HCT116 (cell line): ENCODE data around the gene LRP4. TPM values are rescaled to one million over a fixed set of nuclear protein-coding genes. Genes with fewer than 3 reads are reported as not detected.

Source experiments
- ATAC-seq: fragments of 200-7000 bp; cut with Tn5 transposase; 2 replicates; pipeline ENCODE4 v1.9.1; 2020; ENCODE audit warnings: mild to moderate bottlenecking, moderate library complexity
- BruUV-seq: library from RNA; stranded (reverse); fragments of 400-500 nt; replicated peaks from 2 replicates; lab custom pipeline; 2021; lab: Mats Ljungman, UMichigan
- CTCF ChIA-PET: fragments of 300-600 bp; sonication (Branson Sonifier 250); formaldehyde crosslinking; loops from one replicate; lab custom pipeline; 2021; ENCODE audit warnings: antibody characterized with exemption; lab: Charles Lee
- POLR2A ChIA-PET: fragments of 300-600, 350-600 bp; sonication (Branson Sonifier 250); formaldehyde crosslinking; loops from one replicate; lab custom pipeline; 2021; ENCODE audit warnings: antibody characterized with exemption; lab: Charles Lee
- RAD21 ChIA-PET, 2 experiments: fragments of 300-600 bp; sonication (Branson Sonifier 250); formaldehyde crosslinking; loops; one replicate each; lab custom pipeline; 2023; ENCODE audit warnings: low total read pairs in 2 of 2; ENCODE audit not compliant: uncharacterized antibody in 2 of 2, unreplicated experiment in 2 of 2, low non-redundant PET in 1 of 2; lab: Charles Lee
- DNase-seq: peaks from one replicate; pipeline ENCODE4 v3.0.0-alpha.2; 2010; ENCODE audit warnings: low read depth, low spot score
- H2AFZ ChIP-seq: fragments of 200-600 bp; shearing (Covaris generic), sonication (generic); 2 replicates; pipeline ENCODE4 v1.6.1; 2017; ENCODE audit warnings: low read depth, mixed run types, mixed read lengths, antibody characterized with exemption, low read length; ENCODE audit not compliant: poor library complexity, severe bottlenecking
- H3K27ac ChIP-seq: 2 replicates; pipeline ENCODE4 v1.5.1; 2012; ENCODE audit warnings: low read depth, low read length
- H3K27me3 ChIP-seq: fragments of 200-600 bp; sonication (generic); 2 replicates; pipeline ENCODE4 v1.6.1; 2016; ENCODE audit warnings: mixed run types, low read length, mixed read lengths; ENCODE audit not compliant: insufficient read depth
- H3K36me3 ChIP-seq, 2 experiments: fragments of 200-500 bp in 1 of 2; fragments of 200-600 bp in 1 of 2; sonication (Bioruptor generic) in 1 of 2; sonication (generic) in 1 of 2; 2 replicates each; pipeline versions ENCODE4 v1.5.1 to v1.6.1; 2014 to 2016; ENCODE audit warnings: low read length in 2 of 2, inconsistent platforms in 1 of 2, mixed read lengths in 1 of 2, mixed run types in 1 of 2; ENCODE audit not compliant: insufficient read depth in 2 of 2, control insufficient read depth in 1 of 2
- H3K4me1 ChIP-seq, 2 experiments: fragments of 200-600 bp in 1 of 2; sonication (generic) in 1 of 2; 2 replicates each; pipeline versions ENCODE4 v1.5.1 to v1.6.1; 2012 to 2017; ENCODE audit warnings: low read length in 2 of 2, inconsistent platforms in 1 of 2, mild to moderate bottlenecking in 1 of 2, mixed read lengths in 1 of 2, mixed run types in 1 of 2, moderate library complexity in 1 of 2; ENCODE audit not compliant: insufficient read depth in 2 of 2, control insufficient read depth in 1 of 2
- H3K4me2 ChIP-seq: fragments of 200-600 bp; sonication (generic); 2 replicates; pipeline ENCODE4 v1.6.1; 2017; ENCODE audit warnings: mixed run types, low read length, mixed read lengths
- H3K4me3 ChIP-seq, 2 experiments: fragments of 200-600 bp in 1 of 2; sonication (generic) in 1 of 2; replicated peaks in 1 of 2; 2 replicates each; pipeline ENCODE4 v1.5.1; 2011 to 2016; ENCODE audit warnings: low read length in 2 of 2, control low read depth in 1 of 2, low read depth in 1 of 2, mild to moderate bottlenecking in 1 of 2, mixed read lengths in 1 of 2, mixed run types in 1 of 2
- H3K79me2 ChIP-seq: fragments of 200-600 bp; sonication (generic); 2 replicates; pipeline ENCODE4 v1.6.1; 2017; ENCODE audit warnings: mild to moderate bottlenecking, mixed run types, low read length, moderate library complexity, mixed read lengths; ENCODE audit not compliant: insufficient read depth
- H3K9ac ChIP-seq: fragments of 200-600 bp; sonication (generic); 2 replicates; pipeline ENCODE4 v1.6.1; 2016; ENCODE audit warnings: low read length, mixed read lengths
- H3K9me2 ChIP-seq: fragments of 200-600 bp; sonication (generic), shearing (Covaris generic); 2 replicates; pipeline ENCODE4 v1.6.1; 2017; ENCODE audit warnings: mixed run types, mild to moderate bottlenecking, moderate library complexity; ENCODE audit not compliant: insufficient read depth
- H3K9me3 ChIP-seq, 2 experiments: fragments of 200-500 bp in 1 of 2; fragments of 200-600 bp in 1 of 2; sonication (Bioruptor generic) in 1 of 2; sonication (generic) in 1 of 2; 2 replicates each; pipeline ENCODE4 v1.6.1; 2014 to 2017; ENCODE audit warnings: low read length in 2 of 2, mixed read lengths in 2 of 2, inconsistent platforms in 1 of 2, low read depth in 1 of 2, mild to moderate bottlenecking in 1 of 2, mixed run types in 1 of 2, moderate library complexity in 1 of 2; ENCODE audit not compliant: control insufficient read depth in 1 of 2, insufficient read depth in 1 of 2
- H4K20me1 ChIP-seq: fragments of 200-600 bp; sonication (generic), shearing (Covaris generic); 2 replicates; pipeline ENCODE4 v1.6.1; 2017; ENCODE audit warnings: mixed run types, mild to moderate bottlenecking, moderate library complexity; ENCODE audit not compliant: insufficient read depth
- ATF3 ChIP-seq: IDR thresholded peaks from 2 replicates; pipeline ENCODE4 v1.6.1; 2012
- CBX3 ChIP-seq: IDR thresholded peaks from 2 replicates; pipeline ENCODE4 v1.6.1; 2012; ENCODE audit warnings: low read depth
- CTCF ChIP-seq, 3 experiments: fragments of 200-600 bp in 1 of 3; sonication (generic) in 1 of 3; IDR thresholded peaks in 2 of 3; conservative IDR thresholded peaks in 1 of 3; 2 replicates each; pipeline ENCODE4 v1.5.1; 2012 to 2017; ENCODE audit warnings: low read depth in 2 of 3, low read length in 2 of 3, antibody characterized with exemption in 1 of 3, borderline replicate concordance in 1 of 3, control low read depth in 1 of 3, mild to moderate bottlenecking in 1 of 3, mixed read lengths in 1 of 3, mixed run types in 1 of 3, moderate library complexity in 1 of 3; ENCODE audit not compliant: insufficient read depth in 1 of 3
- EGR1 ChIP-seq: IDR thresholded peaks from 2 replicates; pipeline ENCODE4 v1.6.1; 2012; ENCODE audit warnings: low read depth
- ELF1 ChIP-seq: IDR thresholded peaks from 2 replicates; pipeline ENCODE4 v1.6.1; 2012; ENCODE audit warnings: low read depth, borderline replicate concordance
- EZH2phosphoT487 ChIP-seq: fragments of 200-600 bp; IDR thresholded peaks from 2 replicates; pipeline ENCODE4 v1.6.1; 2018; ENCODE audit warnings: antibody characterized with exemption, borderline replicate concordance
- FOSL1 ChIP-seq: IDR thresholded peaks from 2 replicates; pipeline ENCODE4 v1.6.1; 2012; ENCODE audit warnings: low read depth
- JUND ChIP-seq: IDR thresholded peaks from 2 replicates; pipeline ENCODE4 v1.6.1; 2012
- MAX ChIP-seq: IDR thresholded peaks from 2 replicates; pipeline ENCODE4 v1.6.1; 2012
- POLR2A ChIP-seq: IDR thresholded peaks from 2 replicates; pipeline ENCODE4 v1.7.0; 2011; ENCODE audit warnings: borderline replicate concordance; ENCODE audit not compliant: insufficient read depth, insufficient read length; ENCODE audit errors: extremely low read depth
- POLR2AphosphoS5 ChIP-seq: IDR thresholded peaks from 2 replicates; pipeline ENCODE4 v1.6.1; 2011; ENCODE audit warnings: mild to moderate bottlenecking, low read depth, low read length, moderate library complexity
- RAD21 ChIP-seq: IDR thresholded peaks from 2 replicates; pipeline ENCODE4 v1.6.1; 2012; ENCODE audit warnings: low read depth, mild to moderate bottlenecking
- REST ChIP-seq: IDR thresholded peaks from 2 replicates; pipeline ENCODE4 v1.6.1; 2012; ENCODE audit warnings: low read depth
- SP1 ChIP-seq: IDR thresholded peaks from 2 replicates; pipeline ENCODE4 v1.6.1; 2012; ENCODE audit warnings: low read depth
- SRF ChIP-seq: IDR thresholded peaks from 2 replicates; pipeline ENCODE4 v1.6.1; 2012; ENCODE audit warnings: low read depth
- TCF7L2 ChIP-seq: IDR thresholded peaks from 2 replicates; pipeline ENCODE4 v1.7.0; 2011; ENCODE audit warnings: borderline replicate concordance, inconsistent platforms; ENCODE audit not compliant: insufficient read depth, insufficient read length; ENCODE audit errors: extremely low read depth
- YY1 ChIP-seq: IDR thresholded peaks from 2 replicates; pipeline ENCODE4 v1.6.1; 2011; ENCODE audit warnings: low read length, low read depth, moderate library complexity, mild to moderate bottlenecking; ENCODE audit not compliant: insufficient replicate concordance; ENCODE audit errors: extremely low read depth
- ZBTB33 ChIP-seq: IDR thresholded peaks from 2 replicates; pipeline ENCODE4 v1.6.1; 2011; ENCODE audit warnings: mild to moderate bottlenecking, low read length, moderate library complexity; ENCODE audit not compliant: insufficient replicate concordance; ENCODE audit errors: extremely low read depth
- ZFX ChIP-seq: fragments of 450-650 bp; IDR thresholded peaks from 2 replicates; pipeline ENCODE4 v1.6.1; 2017
- intact Hi-C: fragments of 100-400 bp; cut with micrococcal nuclease; formaldehyde crosslinking; loops from 2 replicates; pipeline ENCODE4 v1.10.0; 2022
- total RNA-seq: library from RNA; stranded (reverse); gene quantifications from one replicate; pipeline ENCODE4 v1.2.1, GENCODE V29; 2021; ENCODE audit not compliant: unreplicated experiment

The LRP4 gene
- total RNA-seq, 1 experiment from 2014 or later, result 7.4 TPM

- H3K9me2 ChIP-seq, result no peaks in the 10 kb centered on the region
- no peak overlapping the region for H3K4me3 ChIP-seq
- no peak for DNase-seq
- CTCF ChIA-PET, result interaction anchor here (1.6 kb wide), 1 partner anchor 258 kb away, joined by 5 read pairs; no protein-coding TSS in a partner anchor
- H3K9me3 ChIP-seq, result no peaks in the 10 kb centered on the region
- H3K79me2 ChIP-seq, result no peaks in the 10 kb centered on the region
- TF ChIP-seq SRF, result no peak
- TF ChIP-seq TCF7L2, result no peak
- no peak for TF ChIP-seq MAX
- TF ChIP-seq ATF3, result no peak
- TF ChIP-seq EZH2phosphoT487, result no peak
- no peak for TF ChIP-seq JUND
- TF ChIP-seq ZFX, result no peak
- no peak for TF ChIP-seq CBX3
- no peak for TF ChIP-seq ELF1
- no peak for TF ChIP-seq CTCF (IDR thresholded peaks at IDR 0.05 in 2 of 3, conservative IDR thresholded peaks at IDR 0.05 in 1 of 3; ENCODE audit: borderline replicate concordance in 1 of 3, insufficient read depth in 1 of 3, low read depth in 2 of 3, low read length in 2 of 3)
- no peak for TF ChIP-seq POLR2AphosphoS5
- TF ChIP-seq POLR2A, result no peak
- no peak for TF ChIP-seq ZBTB33
- no peak for TF ChIP-seq FOSL1
- no peak for TF ChIP-seq REST
- no peak for TF ChIP-seq RAD21
- no peak for TF ChIP-seq SP1
- no peak for TF ChIP-seq YY1
- no peak for TF ChIP-seq EGR1
- TF ChIP-seq, all 23 proteins: peak for 0
- no peaks in the 10 kb centered on the region for H4K20me1 ChIP-seq
- no TSS peak for BruUV-seq
- H3K9ac ChIP-seq, result no peak overlapping the region
- H3K4me1 ChIP-seq, result peaks cover 0 to 2% of the 10 kb centered on the region in 2 experiments; a peak in 2 of 4 replicates
- no peak for ATAC-seq
- H3K27me3 ChIP-seq, result no peaks in the 10 kb centered on the region
- ChIA-PET POLR2A (no interaction called here), RAD21 (no interaction called here)
- no peak overlapping the region for H3K27ac ChIP-seq
- H3K36me3 ChIP-seq, result 0 out of 4 replicates have a peak, but pooled peaks cover 0 to 5% of the 10 kb centered on the region in 2 experiments
- no peak overlapping the region for H3K4me2 ChIP-seq
- no peak overlapping the region for H2AFZ ChIP-seq
- intact Hi-C loops, result no loop called here
Measured at GRCh38 chr11:46895821-46896220, 22.5 kb downstream of the LRP4 start.
